H9 (cell line): Measurements from ENCODE around the gene MTOR. TPM values are rescaled to one million over a fixed set of nuclear protein-coding genes. Genes with fewer than 3 reads are reported as not detected.

Source experiments
- DNase-seq: peaks from one replicate; pipeline ENCODE4 v3.0.0-alpha.2; 2017
- H2AFZ ChIP-seq: one replicate; pipeline ENCODE4 v1.6.1; 2013; ENCODE audit warnings: mild to moderate bottlenecking, low read length, control low read depth, moderate library complexity
- H2AK5ac ChIP-seq: 2 replicates; pipeline ENCODE4 v1.6.1; 2013; ENCODE audit warnings: low read length, control low read depth, mixed read lengths; ENCODE audit not compliant: insufficient read length
- H2BK120ac ChIP-seq: one replicate; pipeline ENCODE4 v1.6.1; 2013; ENCODE audit warnings: low read depth, mild to moderate bottlenecking, low read length, control low read depth, inconsistent platforms; ENCODE audit not compliant: poor library complexity, severe bottlenecking
- H2BK12ac ChIP-seq: 2 replicates; pipeline ENCODE4 v1.6.1; 2013; ENCODE audit warnings: low read length, control low read depth, mixed read lengths, low read depth; ENCODE audit not compliant: insufficient read length
- H2BK15ac ChIP-seq: 2 replicates; pipeline ENCODE4 v1.6.1; 2013; ENCODE audit warnings: low read depth, low read length, control low read depth
- H2BK20ac ChIP-seq: one replicate; pipeline ENCODE4 v1.6.1; 2013; ENCODE audit warnings: low read depth, mild to moderate bottlenecking, low read length, control low read depth, inconsistent platforms; ENCODE audit not compliant: poor library complexity, severe bottlenecking
- H2BK5ac ChIP-seq: 2 replicates; pipeline ENCODE4 v1.6.1; 2013; ENCODE audit warnings: low read length, control low read depth, mixed read lengths; ENCODE audit not compliant: insufficient read length
- H3K14ac ChIP-seq: 2 replicates; pipeline ENCODE4 v1.6.1; 2013; ENCODE audit warnings: low read length, control low read depth; ENCODE audit not compliant: insufficient read depth
- H3K18ac ChIP-seq: 2 replicates; pipeline ENCODE4 v1.6.1; 2013; ENCODE audit warnings: low read depth, mild to moderate bottlenecking, mixed read lengths, low read length, control low read depth; ENCODE audit not compliant: insufficient read length
- H3K23ac ChIP-seq: 2 replicates; pipeline ENCODE4 v1.6.1; 2013; ENCODE audit warnings: low read length, control low read depth, mixed read lengths, low read depth; ENCODE audit not compliant: insufficient read length
- H3K23me2 ChIP-seq: 2 replicates; pipeline ENCODE4 v1.6.1; 2013; ENCODE audit warnings: low read depth, mild to moderate bottlenecking, mixed read lengths, low read length, control low read depth; ENCODE audit not compliant: insufficient read length, poor library complexity, severe bottlenecking
- H3K27ac ChIP-seq: 2 replicates; pipeline ENCODE4 v1.5.1; 2013; ENCODE audit warnings: low read length, control low read depth, mixed read lengths, low read depth; ENCODE audit not compliant: insufficient read length
- H3K27me3 ChIP-seq: 2 replicates; pipeline ENCODE4 v1.6.1; 2013; ENCODE audit warnings: low read length, control low read depth, inconsistent platforms; ENCODE audit not compliant: insufficient read depth
- H3K4ac ChIP-seq: 2 replicates; pipeline ENCODE4 v1.6.1; 2013; ENCODE audit warnings: low read depth, mild to moderate bottlenecking, control low read depth, inconsistent platforms, low read length, moderate library complexity
- H3K4me1 ChIP-seq: 2 replicates; pipeline ENCODE4 v1.6.1; 2013; ENCODE audit warnings: low read length, control low read depth, inconsistent platforms; ENCODE audit not compliant: insufficient read depth
- H3K4me2 ChIP-seq: 2 replicates; pipeline ENCODE4 v1.6.1; 2013; ENCODE audit warnings: low read length, control low read depth, mixed read lengths; ENCODE audit not compliant: insufficient read length, insufficient read depth
- H3K56ac ChIP-seq: 2 replicates; pipeline ENCODE4 v1.6.1; 2013; ENCODE audit warnings: low read depth, mild to moderate bottlenecking, mixed read lengths, low read length, control low read depth; ENCODE audit not compliant: insufficient read length
- H3K79me1 ChIP-seq: 2 replicates; pipeline ENCODE4 v1.6.1; 2013; ENCODE audit warnings: low read depth, mild to moderate bottlenecking, moderate library complexity, low read length, control low read depth, inconsistent platforms; ENCODE audit not compliant: insufficient read depth, poor library complexity, severe bottlenecking
- H3K79me2 ChIP-seq: 2 replicates; pipeline ENCODE4 v1.6.1; 2013; ENCODE audit warnings: low read length, control low read depth, inconsistent platforms; ENCODE audit not compliant: insufficient read depth
- H3K9ac ChIP-seq: 2 replicates; pipeline ENCODE4 v1.6.1; 2013; ENCODE audit warnings: low read length, control low read depth, mixed read lengths; ENCODE audit not compliant: insufficient read length; ENCODE audit errors: extremely low read depth
- H3K9me3 ChIP-seq: one replicate; pipeline ENCODE4 v1.6.1; 2013; ENCODE audit warnings: low read depth, low read length, inconsistent platforms; ENCODE audit not compliant: control insufficient read depth
- H3T11ph ChIP-seq: one replicate; pipeline ENCODE4 v1.6.1; 2013; ENCODE audit warnings: mild to moderate bottlenecking, low read length, control low read depth, inconsistent platforms
- H4K20me1 ChIP-seq: one replicate; pipeline ENCODE4 v1.6.1; 2013; ENCODE audit not compliant: control insufficient read depth, insufficient read length, insufficient read depth
- H4K5ac ChIP-seq: 2 replicates; pipeline ENCODE4 v1.6.1; 2013; ENCODE audit warnings: low read depth, mild to moderate bottlenecking, mixed read lengths, low read length, control low read depth; ENCODE audit not compliant: insufficient read length
- H4K8ac ChIP-seq: replicated peaks from 2 replicates; pipeline ENCODE4 v1.6.1; 2013; ENCODE audit warnings: low read length, control low read depth, mixed read lengths, low read depth; ENCODE audit not compliant: insufficient read length
- H4K91ac ChIP-seq: 2 replicates; pipeline ENCODE4 v1.6.1; 2013; ENCODE audit warnings: low read depth, mild to moderate bottlenecking, moderate library complexity, mixed read lengths, low read length, control low read depth; ENCODE audit not compliant: insufficient read length
- H3K27ac Mint-ChIP-seq, 3 experiments: 2 replicates in 2 of 3; 3 replicates in 1 of 3; pipeline ENCODE4 v1.8.0; 2020 to 2021; ENCODE audit warnings: mixed read lengths in 3 of 3, mild to moderate bottlenecking in 1 of 3, moderate library complexity in 1 of 3
- H3K27me3 Mint-ChIP-seq: 2 replicates; pipeline ENCODE4 v1.8.0; 2021; ENCODE audit warnings: low read depth, mild to moderate bottlenecking, moderate library complexity, mixed read lengths
- H3K36me3 Mint-ChIP-seq, 3 experiments: 2 replicates in 2 of 3; 3 replicates in 1 of 3; pipeline ENCODE4 v1.8.0; 2020 to 2021; ENCODE audit warnings: low read depth in 3 of 3, mixed read lengths in 3 of 3; ENCODE audit not compliant: insufficient read depth in 1 of 3
- H3K4me1 Mint-ChIP-seq, 2 experiments: 2 replicates each; pipeline ENCODE4 v1.8.0; 2020; ENCODE audit warnings: mixed read lengths in 2 of 2
- H3K4me3 Mint-ChIP-seq, 2 experiments: 2 replicates in 1 of 2; 3 replicates in 1 of 2; pipeline ENCODE4 v1.8.0; 2020 to 2021; ENCODE audit warnings: mild to moderate bottlenecking in 2 of 2, mixed read lengths in 2 of 2, moderate library complexity in 1 of 2
- H3K9me3 Mint-ChIP-seq, 2 experiments: 2 replicates in 1 of 2; 3 replicates in 1 of 2; pipeline ENCODE4 v1.8.0; 2020; ENCODE audit warnings: mild to moderate bottlenecking in 2 of 2, mixed read lengths in 2 of 2, moderate library complexity in 1 of 2
- WGBS: extraction: QIAGEN DNeasy Blood & Tissue Kit; methylation state at CpG from one replicate; pipeline ENCODE4 v1.1.7; 2013; ENCODE audit warnings: missing lambda C conversion rate, low lambda C conversion rate, mixed read lengths; ENCODE audit not compliant: insufficient read length; ENCODE audit errors: extremely low coverage; 5-methylcytosine and 5-hydroxymethylcytosine counted together
- total RNA-seq: library from RNA; stranded (reverse); gene quantifications from 2 replicates; pipeline ENCODE4 v1.2.1, GENCODE V29; 2021
- TF ChIP-seq, protein P1 (sequence below): fragments of 200-600 bp; sonication (generic); conservative IDR thresholded peaks from 3 replicates; pipeline ENCODE4 v1.8.0; 2021; ENCODE audit warnings: antibody characterized with exemption, mild to moderate bottlenecking

The MTOR gene
- total RNA-seq, 1 experiment from 2014 or later: 67.5 TPM

DNA sequence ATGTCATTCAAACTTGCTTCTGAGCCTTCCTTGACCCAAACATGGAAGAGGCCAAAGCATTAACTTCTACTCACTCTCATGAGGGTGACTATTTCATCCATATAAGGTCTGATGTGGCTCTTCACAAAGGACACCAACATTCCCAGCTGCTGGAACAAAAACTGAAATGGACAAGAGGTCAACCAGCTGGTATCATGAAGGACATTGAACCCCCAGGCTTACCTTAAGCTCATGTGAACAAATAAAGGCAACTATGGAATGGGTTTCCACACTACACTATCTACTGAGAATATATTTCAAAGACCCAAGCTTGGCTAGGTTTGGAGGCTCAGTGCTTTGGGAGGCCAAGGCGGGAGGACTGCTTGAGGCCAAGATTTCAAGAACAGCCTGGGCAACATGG, 46.3 kb downstream of the MTOR start:
- Histone ChIP-seq H3K27me3 (no peaks in the 10 kb centered on the region), H3K27ac (no peak overlapping the region), H3K23ac (no peak overlapping the region), H2BK12ac (no peak overlapping the region), H2AK5ac (no peak overlapping the region), H3K4ac (no peak overlapping the region), H4K20me1 (no peaks in the 10 kb centered on the region), H2BK20ac (no peak overlapping the region), H3K79me1 (no peaks in the 10 kb centered on the region), H3T11ph (no peak overlapping the region), H3K9ac (no peak overlapping the region), H3K9me3 (no peaks in the 10 kb centered on the region), H4K91ac (no peak overlapping the region), H2AFZ (no peak overlapping the region), H4K5ac (no peak overlapping the region), H2BK120ac (no peak overlapping the region), H2BK15ac (no peak overlapping the region), H3K4me1 (no peaks in the 10 kb centered on the region), H3K79me2 (no peaks in the 10 kb centered on the region), H2BK5ac (no peak overlapping the region), H3K14ac (no peak overlapping the region), H3K18ac (no peak overlapping the region), H3K56ac (no peak overlapping the region), H3K4me2 (no peak overlapping the region), H3K23me2 (no peaks in the 10 kb centered on the region), H4K8ac (no peak overlapping the region)
- WGBS: no CpG with 5 or more reads among the region's 1 CpG
- Mint-ChIP-seq H3K27ac (peak overlapping the region in 1 of 3 experiments; percentile 39; a peak in 1 of 7 replicates), H3K4me1 (no peaks in the 10 kb centered on the region), H3K9me3 (no peaks in the 10 kb centered on the region), H3K4me3 (no peak overlapping the region), H3K36me3 (peaks cover 25 to 82% (median 74%) of the 10 kb centered on the region in 3 experiments; a peak in 6 of 7 replicates), H3K27me3 (no peaks in the 10 kb centered on the region)
- TF ChIP-seq, protein P1, sequence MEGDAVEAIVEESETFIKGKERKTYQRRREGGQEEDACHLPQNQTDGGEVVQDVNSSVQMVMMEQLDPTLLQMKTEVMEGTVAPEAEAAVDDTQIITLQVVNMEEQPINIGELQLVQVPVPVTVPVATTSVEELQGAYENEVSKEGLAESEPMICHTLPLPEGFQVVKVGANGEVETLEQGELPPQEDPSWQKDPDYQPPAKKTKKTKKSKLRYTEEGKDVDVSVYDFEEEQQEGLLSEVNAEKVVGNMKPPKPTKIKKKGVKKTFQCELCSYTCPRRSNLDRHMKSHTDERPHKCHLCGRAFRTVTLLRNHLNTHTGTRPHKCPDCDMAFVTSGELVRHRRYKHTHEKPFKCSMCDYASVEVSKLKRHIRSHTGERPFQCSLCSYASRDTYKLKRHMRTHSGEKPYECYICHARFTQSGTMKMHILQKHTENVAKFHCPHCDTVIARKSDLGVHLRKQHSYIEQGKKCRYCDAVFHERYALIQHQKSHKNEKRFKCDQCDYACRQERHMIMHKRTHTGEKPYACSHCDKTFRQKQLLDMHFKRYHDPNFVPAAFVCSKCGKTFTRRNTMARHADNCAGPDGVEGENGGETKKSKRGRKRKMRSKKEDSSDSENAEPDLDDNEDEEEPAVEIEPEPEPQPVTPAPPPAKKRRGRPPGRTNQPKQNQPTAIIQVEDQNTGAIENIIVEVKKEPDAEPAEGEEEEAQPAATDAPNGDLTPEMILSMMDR: no peak
- DNase-seq: no peak
